ENCODE results near the gene C19orf12.

DNA sequence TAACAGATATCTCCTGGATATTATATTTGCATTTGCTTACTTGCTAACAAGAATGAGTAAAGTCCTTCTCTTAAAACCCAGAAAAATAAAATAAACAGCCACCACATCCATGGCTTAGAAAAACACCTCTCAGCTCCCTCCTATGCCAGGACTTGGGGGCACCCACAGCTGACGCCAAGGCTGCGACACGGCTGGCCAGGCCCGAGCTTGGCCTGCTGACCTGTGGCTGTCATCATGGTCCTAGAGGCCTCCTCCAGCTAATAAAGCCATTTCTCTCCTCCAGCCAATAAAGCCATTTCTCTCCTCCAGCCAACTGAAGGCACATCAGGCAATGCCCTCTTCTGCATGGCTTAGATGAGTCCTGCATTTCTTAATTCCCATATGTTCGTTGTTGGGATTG lies 20.9 kb downstream of the C19orf12 start:
- TF ChIP-seq SP1 (IDR thresholded peaks at IDR 0.05): no peak
- TF ChIP-seq, protein P1, sequence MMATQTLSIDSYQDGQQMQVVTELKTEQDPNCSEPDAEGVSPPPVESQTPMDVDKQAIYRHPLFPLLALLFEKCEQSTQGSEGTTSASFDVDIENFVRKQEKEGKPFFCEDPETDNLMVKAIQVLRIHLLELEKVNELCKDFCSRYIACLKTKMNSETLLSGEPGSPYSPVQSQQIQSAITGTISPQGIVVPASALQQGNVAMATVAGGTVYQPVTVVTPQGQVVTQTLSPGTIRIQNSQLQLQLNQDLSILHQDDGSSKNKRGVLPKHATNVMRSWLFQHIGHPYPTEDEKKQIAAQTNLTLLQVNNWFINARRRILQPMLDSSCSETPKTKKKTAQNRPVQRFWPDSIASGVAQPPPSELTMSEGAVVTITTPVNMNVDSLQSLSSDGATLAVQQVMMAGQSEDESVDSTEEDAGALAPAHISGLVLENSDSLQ (IDR thresholded peaks at IDR 0.05): no peak
- TF ChIP-seq NFRKB (IDR thresholded peaks at IDR 0.05): no peak
- TF ChIP-seq LEF1 (IDR thresholded peaks at IDR 0.05; ENCODE audit: borderline replicate concordance): no peak
- no peak for TF ChIP-seq ELF4 (IDR thresholded peaks at IDR 0.05)
- TF ChIP-seq FOXM1 (IDR thresholded peaks at IDR 0.05; ENCODE audit: borderline replicate concordance): no peak
- TF ChIP-seq TARDBP (IDR thresholded peaks at IDR 0.05): no peak
- TF ChIP-seq ZNF384 (IDR thresholded peaks at IDR 0.05): no peak
- TF ChIP-seq SUZ12 (IDR thresholded peaks at IDR 0.05): no peak
- no peak for TF ChIP-seq FOXK2 (IDR thresholded peaks at IDR 0.05)
- TF ChIP-seq HDGF (IDR thresholded peaks at IDR 0.05; ENCODE audit: borderline replicate concordance): no peak
- TF ChIP-seq BHLHE40 (IDR thresholded peaks at IDR 0.05; ENCODE audit: borderline replicate concordance): no peak
